Activated CD4-positive, alpha-beta T cell treated with anti-CD3 and anti-CD28 coated beads for 36 hours (primary cell): ENCODE data around the gene HARS1. TPM values are rescaled to one million over a fixed set of nuclear protein-coding genes. Genes with fewer than 3 reads are reported as not detected.
"Not testable (repeated sequence)": the region's sequence is repeated elsewhere in the genome, so short reads cannot be mapped to it uniquely, and the experiment has no call there.

Experiments
- ATAC-seq: fragments of 200-7000 bp; cut with Tn5 transposase; one replicate; pipeline ENCODE4 v1.10.0; 2021; ENCODE audit warnings: mild to moderate bottlenecking, moderate library complexity
- CTCF ChIA-PET: fragments of 350-600 bp; sonication (Branson Sonifier 250); formaldehyde crosslinking; loops from one replicate; lab custom pipeline; 2021; ENCODE audit warnings: antibody characterized with exemption; lab: Charles Lee
- POLR2A ChIA-PET: fragments of 350-600 bp; sonication (Branson Sonifier 250); formaldehyde crosslinking; loops from one replicate; lab custom pipeline; 2021; ENCODE audit warnings: antibody characterized with exemption, inconsistent platforms; lab: Charles Lee
- DNase-seq: peaks from one replicate; pipeline ENCODE4 v3.0.0-alpha.2; 2020
- H3K27ac Mint-ChIP-seq: one replicate; pipeline ENCODE4 v1.8.0; 2021; ENCODE audit warnings: mixed read lengths
- H3K27me3 Mint-ChIP-seq: one replicate; pipeline ENCODE4 v1.8.0; 2021; ENCODE audit warnings: mixed read lengths
- H3K36me3 Mint-ChIP-seq: one replicate; pipeline ENCODE4 v1.8.0; 2021; ENCODE audit warnings: low read depth, mixed read lengths
- H3K4me1 Mint-ChIP-seq: one replicate; pipeline ENCODE4 v1.8.0; 2021; ENCODE audit warnings: mixed read lengths
- H3K4me3 Mint-ChIP-seq: one replicate; pipeline ENCODE4 v1.8.0; 2021; ENCODE audit warnings: mild to moderate bottlenecking, moderate library complexity, mixed read lengths
- H3K9me3 Mint-ChIP-seq: one replicate; pipeline ENCODE4 v1.8.0; 2021; ENCODE audit warnings: low read depth, mixed read lengths
- intact Hi-C, 2 experiments: fragments of 100-400 bp; cut with DNase I in 1 of 2; cut with micrococcal nuclease in 1 of 2; formaldehyde crosslinking; loops; one replicate each; pipeline versions ENCODE4 v1.14.2 to v1.15.1; 2022 to 2024; cut with DNase I, micrococcal nuclease
- total RNA-seq, 2 experiments: library from RNA; stranded (reverse); gene quantifications; one replicate each; pipeline ENCODE4 v1.2.3, GENCODE V29; 2021

Gene HARS1
- total RNA-seq, 2 experiments from 2014 or later, result 83.3 to 91.0 TPM

DNA sequence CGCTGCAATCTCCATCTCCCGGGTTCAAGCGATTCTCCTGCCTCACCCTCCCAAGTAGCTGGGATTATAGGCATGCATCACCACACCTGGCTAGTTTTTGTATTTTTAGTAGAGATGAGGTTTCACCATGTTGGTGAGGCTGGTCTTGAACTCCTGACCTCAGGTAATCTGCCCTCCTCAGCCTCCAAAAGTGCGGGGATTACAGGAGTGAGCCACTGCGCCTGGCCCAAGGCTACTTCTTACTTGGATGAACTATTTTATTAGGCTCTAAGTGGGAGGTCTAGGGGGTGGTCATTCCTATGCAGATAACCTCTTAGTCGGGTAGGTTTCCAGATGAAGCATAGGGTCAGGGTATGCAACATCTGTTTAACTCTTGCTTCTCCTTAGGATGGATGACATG is 30.8 kb downstream of the HARS1 start:
- intact Hi-C loops, H3K4me3 Mint-ChIP-seq: not testable (repeated sequence)

DNA sequence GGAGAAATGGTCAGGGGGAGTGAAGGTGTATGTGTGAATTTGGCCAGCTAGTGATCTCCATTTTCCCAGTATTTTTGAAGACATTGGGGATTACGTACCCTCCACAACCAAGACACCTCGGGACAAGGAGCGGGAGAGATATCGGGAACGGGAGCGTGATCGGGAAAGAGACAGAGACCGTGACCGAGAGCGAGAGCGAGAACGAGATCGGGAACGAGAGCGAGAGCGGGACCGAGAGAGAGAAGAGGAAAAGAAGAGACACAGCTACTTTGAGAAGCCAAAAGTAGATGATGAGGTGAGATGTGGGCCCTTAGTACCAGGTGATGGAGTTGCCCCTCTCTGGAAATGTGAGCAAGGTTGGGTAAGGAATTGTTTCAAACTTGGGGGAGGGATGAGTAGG is 32.3 kb downstream of the HARS1 start:
- H3K27me3 Mint-ChIP-seq, result no peaks in the 10 kb centered on the region
- POLR2A ChIA-PET, result no interaction called here
- CTCF ChIA-PET, result interaction anchor here (0.6 to 1.2 kb wide), 3 partner anchors 8 to 733 kb away, joined by 3 read pairs; partner anchors contain the start of genes IK and NDUFA2
- peak overlapping the region; percentile 9 for H3K27ac Mint-ChIP-seq
- no peak overlapping the region for H3K4me3 Mint-ChIP-seq
- DNase-seq, result no peak
- no peaks in the 10 kb centered on the region for H3K9me3 Mint-ChIP-seq
- no peak for ATAC-seq
- no peaks in the 10 kb centered on the region for H3K4me1 Mint-ChIP-seq
- peaks cover 60% of the 10 kb centered on the region for H3K36me3 Mint-ChIP-seq
- intact Hi-C loops, result no loop called here

More for the DNA sequence above, 30.8 kb downstream of the HARS1 start:
- H3K4me1 Mint-ChIP-seq, H3K27me3 Mint-ChIP-seq, DNase-seq, ATAC-seq, H3K27ac Mint-ChIP-seq, H3K9me3 Mint-ChIP-seq, POLR2A ChIA-PET: not testable (repeated sequence)
- H3K36me3 Mint-ChIP-seq, result peaks cover 50% of the 10 kb centered on the region
- CTCF ChIA-PET, result interaction anchor here (0.6 kb wide), 1 partner anchor 298 kb away, joined by 3 read pairs; no protein-coding TSS in a partner anchor

DNA sequence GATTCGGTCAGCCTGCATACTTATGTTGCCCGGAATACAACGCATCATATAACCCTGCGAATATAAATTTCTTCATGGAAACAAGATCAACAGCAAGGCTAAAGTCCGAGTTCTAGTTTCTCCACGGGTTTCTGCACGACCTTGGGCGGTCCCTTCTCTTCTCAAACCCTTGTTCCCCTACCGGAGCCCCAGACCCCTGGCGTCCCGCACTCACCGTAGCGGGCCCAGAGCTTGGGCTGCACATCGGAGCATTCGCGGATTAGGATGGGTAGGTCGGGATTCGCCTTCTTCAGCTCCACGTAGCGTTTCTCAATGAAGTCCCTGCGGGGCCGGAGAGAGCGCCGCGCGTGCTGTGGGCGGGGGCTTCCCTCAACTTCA is 44.1 kb downstream of the HARS1 start:
- Mint-ChIP-seq H3K4me1 (peaks cover 27% of the 10 kb centered on the region), H3K36me3 (peaks cover 52% of the 10 kb centered on the region), H3K27ac (peak overlapping the region; percentile 98), H3K9me3 (no peaks in the 10 kb centered on the region), H3K27me3 (no peaks in the 10 kb centered on the region), H3K4me3 (peak overlapping the region; percentile 97)
- intact Hi-C loops, result loop anchor here (1.0 to 5.0 kb wide), 10 partner anchors 8 to 246 kb away; partner anchors contain the start of genes EIF4EBP3 (in 2 of the 2), HARS1 (in 2 of the 2), HARS2 (in 2 of the 2) and TMCO6 (in 2 of the 2)
- ChIA-PET POLR2A (interaction anchor here (0.6 to 2.0 kb wide), 14 partner anchors 8 to 245 kb away, joined by 3 to 17 read pairs (median 8); partner anchors contain the start of genes ANKHD1, EIF4EBP3, HARS1 and HARS2), CTCF (interaction anchor here (0.6 to 2.3 kb wide), 18 partner anchors 7 to 403 kb away, joined by 3 to 13 read pairs (median 4); partner anchors contain the start of genes CD14, EIF4EBP3, HARS1 and HARS2)
- peak; percentile 14 for ATAC-seq
- DNase-seq, result no peak

DNA sequence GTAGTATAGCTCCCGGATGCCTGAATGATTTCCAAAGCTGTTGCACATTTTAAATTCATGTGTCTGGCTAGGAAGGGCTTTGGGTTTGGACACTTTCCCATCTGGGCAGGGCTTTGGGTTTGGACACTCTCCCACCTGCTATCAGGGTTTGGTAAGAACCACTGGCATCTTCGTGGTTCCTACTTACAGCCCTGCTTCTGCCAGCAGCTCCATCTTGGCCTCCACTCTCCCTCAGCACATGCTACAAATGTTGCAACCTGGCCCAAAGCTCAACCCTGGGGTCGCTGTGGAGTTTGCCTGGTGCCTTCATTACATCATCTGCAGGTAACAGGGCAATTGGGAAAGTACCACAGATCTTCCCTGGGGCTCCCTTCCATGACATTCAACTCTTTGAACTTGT is 48.5 kb downstream of the HARS1 start:
- ATAC-seq (no peak), DNase-seq (no peak)
- Mint-ChIP-seq H3K4me3 (no peak overlapping the region), H3K4me1 (peaks cover 39% of the 10 kb centered on the region), H3K27ac (peak overlapping the region; percentile 27), H3K9me3 (no peaks in the 10 kb centered on the region), H3K36me3 (peaks cover 47% of the 10 kb centered on the region), H3K27me3 (no peaks in the 10 kb centered on the region)
- POLR2A ChIA-PET, result no interaction called here
- intact Hi-C loops, result no loop called here
- CTCF ChIA-PET, result interaction anchor here (1.0 to 1.3 kb wide), 4 partner anchors 11 to 343 kb away, joined by 3 to 5 read pairs (median 3); partner anchors contain the start of gene ZMAT2

DNA sequence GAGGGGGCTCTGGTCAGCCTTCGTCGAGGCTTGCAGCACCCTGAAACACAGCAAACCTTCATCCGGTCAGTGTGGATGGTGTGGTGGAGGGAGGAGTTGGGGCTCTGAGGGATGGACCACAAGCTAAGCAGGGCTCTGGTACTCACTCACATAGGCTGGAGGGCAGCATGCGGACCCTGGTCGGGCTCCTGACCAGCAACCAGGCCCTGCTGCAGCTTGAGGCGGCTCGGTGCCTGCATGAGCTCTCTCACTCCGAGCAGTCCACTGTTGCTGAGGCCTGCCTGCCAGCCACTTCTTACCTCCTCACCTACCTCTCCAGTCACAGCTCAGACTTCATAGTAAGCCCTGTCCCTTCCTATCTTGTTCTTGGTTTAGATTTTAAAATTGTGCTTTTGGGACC is 49.5 kb downstream of the HARS1 start:
- peaks cover 39% of the 10 kb centered on the region for H3K4me1 Mint-ChIP-seq
- ATAC-seq (no peak), DNase-seq (no peak)
- POLR2A ChIA-PET, result interaction anchor here (0.6 kb wide), 1 partner anchor 33 kb away, joined by 5 read pairs; no protein-coding TSS in a partner anchor
- CTCF ChIA-PET, result interaction anchor here (0.6 to 1.3 kb wide), 3 partner anchors 58 to 94 kb away, joined by 3 to 5 read pairs (median 3); partner anchors contain the start of gene ZMAT2
- intact Hi-C loops, result no loop called here
- peaks cover 43% of the 10 kb centered on the region for H3K36me3 Mint-ChIP-seq
- H3K27ac Mint-ChIP-seq, result no peak overlapping the region
- H3K9me3 Mint-ChIP-seq, result no peaks in the 10 kb centered on the region
- no peaks in the 10 kb centered on the region for H3K27me3 Mint-ChIP-seq
- no peak overlapping the region for H3K4me3 Mint-ChIP-seq

DNA sequence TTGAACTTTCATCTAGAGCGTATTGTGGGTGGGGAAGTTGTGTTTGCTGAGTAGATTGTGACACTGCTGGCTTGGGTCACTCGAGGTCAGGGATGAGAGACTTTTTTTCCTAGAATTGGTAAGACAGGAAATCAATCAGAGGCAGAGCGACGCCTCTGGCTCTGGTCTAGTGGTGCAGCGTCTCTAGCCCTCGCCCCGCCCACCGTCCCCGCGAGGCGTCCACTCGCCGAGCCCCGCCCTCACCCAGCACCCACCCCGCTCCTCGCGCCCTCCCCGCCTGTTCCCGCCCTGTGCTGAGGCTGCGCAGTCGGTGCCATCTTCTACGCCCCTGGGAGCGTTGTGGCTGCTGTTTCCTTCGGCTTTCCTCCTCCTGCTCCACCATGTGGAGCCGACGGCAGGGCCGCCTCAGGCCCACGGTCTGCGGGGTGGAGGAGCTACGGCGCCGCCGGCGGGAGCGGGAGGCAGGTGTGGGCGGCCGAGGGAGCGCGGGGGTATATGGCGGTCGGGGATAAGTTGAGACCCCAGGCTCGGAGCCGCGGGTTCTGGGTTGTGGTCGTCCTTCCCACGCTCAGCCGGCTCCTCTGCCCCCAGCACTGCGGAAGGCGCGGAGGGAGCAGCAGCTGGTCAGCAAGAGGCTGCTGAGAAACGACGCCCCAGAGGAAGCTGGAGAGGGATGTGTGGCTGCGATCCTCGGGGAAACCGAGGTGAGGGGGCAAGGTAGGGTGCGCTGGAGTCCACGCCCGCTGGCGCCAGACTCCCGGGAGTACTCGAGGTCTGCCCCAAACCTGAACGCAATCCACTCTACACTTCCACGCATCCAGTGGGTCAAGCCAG is 51.8 kb downstream of the HARS1 start, which contains the start of gene TMCO6:
TSS of gene TMCO6 (plus strand) at position 304 of the 834 bp plus-strand sequence. CDS start at position 381, 77 bp downstream.
- Mint-ChIP-seq H3K4me3 (peak within 1 kb of the TSS; percentile 93), H3K9me3 (no peaks in the 10 kb centered on the region), H3K4me1 (peaks cover 39% of the 10 kb centered on the region), H3K36me3 (peaks cover 30% of the 10 kb centered on the region), H3K27ac (peak within 1 kb of the TSS; percentile 95), H3K27me3 (no peaks in the 10 kb centered on the region)
- intact Hi-C loops, result loop anchor here (1.0 to 5.0 kb wide), 15 partner anchors 8 to 683 kb away; partner anchors contain the start of genes ANKHD1 (in 2 of the 2), APBB3 (in 2 of the 2), HARS1 (in 2 of the 2) and HARS2 (in 2 of the 2)
- POLR2A ChIA-PET, result interaction anchor here (0.7 to 2.0 kb wide), 3 partner anchors 8 to 239 kb away, joined by 3 to 10 read pairs (median 3); partner anchors contain the start of genes IK and NDUFA2
- DNase-seq (peak; percentile 99), ATAC-seq (peak; percentile 94)
- CTCF ChIA-PET, result interaction anchor here (0.6 to 1.7 kb wide), 9 partner anchors 8 to 507 kb away, joined by 3 to 6 read pairs (median 3); partner anchors contain the start of genes IK, NDUFA2 and ZMAT2

DNA sequence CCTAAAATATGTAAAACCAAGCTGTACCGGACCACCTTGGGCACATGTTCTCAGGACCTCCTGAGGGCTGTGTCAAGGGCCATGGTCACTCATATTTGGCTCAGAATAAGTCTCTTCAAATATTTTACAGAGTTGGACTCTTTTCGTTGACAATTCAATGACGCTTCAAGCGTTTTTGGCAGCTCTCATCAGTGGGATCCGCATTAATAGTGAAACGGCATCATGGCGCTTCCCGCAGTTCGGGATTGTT is 52.3 kb downstream of the HARS1 start:
- Mint-ChIP-seq H3K27ac (peak overlapping the region; percentile 81), H3K36me3 (peaks cover 25% of the 10 kb centered on the region), H3K4me1 (peaks cover 39% of the 10 kb centered on the region), H3K4me3 (peak overlapping the region; percentile 93)
- not testable (repeated sequence) for DNase-seq, H3K9me3 Mint-ChIP-seq, H3K27me3 Mint-ChIP-seq, ATAC-seq
- intact Hi-C loops, result loop anchor here (1.0 to 5.0 kb wide), 15 partner anchors 8 to 683 kb away; partner anchors contain the start of genes ANKHD1 (in 2 of the 2), APBB3 (in 2 of the 2), HARS1 (in 2 of the 2) and HARS2 (in 2 of the 2)
- ChIA-PET POLR2A (interaction anchor here (1.3 to 2.0 kb wide), 2 partner anchors 9 to 238 kb away, joined by 3 to 10 read pairs; partner anchors contain the start of genes IK and NDUFA2), CTCF (interaction anchor here (0.9 to 1.7 kb wide), 3 partner anchors 8 to 266 kb away, joined by 3 to 6 read pairs (median 5); no protein-coding TSS in a partner anchor)

DNA sequence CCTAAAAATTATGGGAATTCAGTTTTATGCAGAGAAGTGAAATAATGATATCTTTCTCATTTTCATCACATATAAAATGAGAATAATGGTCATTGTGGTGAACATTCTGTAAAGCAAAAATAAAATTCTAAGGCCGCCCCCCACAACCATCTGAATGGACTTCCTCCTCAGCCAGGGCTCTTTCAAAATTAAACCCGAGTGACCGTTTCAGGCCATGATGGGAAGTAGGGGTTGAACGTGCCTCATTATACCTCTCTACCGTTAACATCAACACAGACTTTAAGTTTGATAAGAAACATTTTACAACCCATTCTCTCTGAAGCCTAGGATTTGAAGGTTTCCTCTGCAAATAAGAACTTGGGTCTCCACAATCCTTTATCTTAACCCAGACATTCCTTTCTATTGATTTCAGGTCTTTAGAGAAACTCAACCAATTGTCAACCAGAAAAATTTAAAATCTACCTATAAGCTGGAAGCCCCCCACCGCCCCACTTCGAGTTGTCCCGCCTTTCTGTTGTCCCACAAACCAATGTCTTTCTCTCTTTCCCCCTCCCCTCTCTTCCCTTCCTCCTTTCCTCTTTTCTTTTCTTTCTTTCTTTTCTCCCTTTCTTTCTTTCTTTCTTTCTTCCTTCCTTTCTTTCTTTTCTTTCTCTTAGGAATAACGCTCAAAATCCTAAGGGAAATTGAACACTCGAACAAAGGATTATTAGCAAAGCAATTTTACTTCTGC is 53.6 kb downstream of the HARS1 start:
- POLR2A ChIA-PET, result no interaction called here
- peaks cover 50% of the 10 kb centered on the region for H3K4me1 Mint-ChIP-seq
- peaks cover 8% of the 10 kb centered on the region for H3K27me3 Mint-ChIP-seq
- DNase-seq (no peak), ATAC-seq (no peak)
- no peaks in the 10 kb centered on the region for H3K9me3 Mint-ChIP-seq
- H3K4me3 Mint-ChIP-seq, result no peak overlapping the region
- CTCF ChIA-PET, result interaction anchor here (0.7 kb wide), 1 partner anchor 68 kb away, joined by 3 read pairs; no protein-coding TSS in a partner anchor
- intact Hi-C loops, result loop anchor here (2.0 to 5.0 kb wide), 6 partner anchors 53 to 685 kb away; partner anchors contain the start of genes HARS1 (in 1 of the 2), HARS2 (in 1 of the 2), SRA1 (in 1 of the 2) and TAF7 (in 1 of the 2)
- peaks cover 16% of the 10 kb centered on the region for H3K36me3 Mint-ChIP-seq
- peak overlapping the region; percentile 81 for H3K27ac Mint-ChIP-seq

DNA sequence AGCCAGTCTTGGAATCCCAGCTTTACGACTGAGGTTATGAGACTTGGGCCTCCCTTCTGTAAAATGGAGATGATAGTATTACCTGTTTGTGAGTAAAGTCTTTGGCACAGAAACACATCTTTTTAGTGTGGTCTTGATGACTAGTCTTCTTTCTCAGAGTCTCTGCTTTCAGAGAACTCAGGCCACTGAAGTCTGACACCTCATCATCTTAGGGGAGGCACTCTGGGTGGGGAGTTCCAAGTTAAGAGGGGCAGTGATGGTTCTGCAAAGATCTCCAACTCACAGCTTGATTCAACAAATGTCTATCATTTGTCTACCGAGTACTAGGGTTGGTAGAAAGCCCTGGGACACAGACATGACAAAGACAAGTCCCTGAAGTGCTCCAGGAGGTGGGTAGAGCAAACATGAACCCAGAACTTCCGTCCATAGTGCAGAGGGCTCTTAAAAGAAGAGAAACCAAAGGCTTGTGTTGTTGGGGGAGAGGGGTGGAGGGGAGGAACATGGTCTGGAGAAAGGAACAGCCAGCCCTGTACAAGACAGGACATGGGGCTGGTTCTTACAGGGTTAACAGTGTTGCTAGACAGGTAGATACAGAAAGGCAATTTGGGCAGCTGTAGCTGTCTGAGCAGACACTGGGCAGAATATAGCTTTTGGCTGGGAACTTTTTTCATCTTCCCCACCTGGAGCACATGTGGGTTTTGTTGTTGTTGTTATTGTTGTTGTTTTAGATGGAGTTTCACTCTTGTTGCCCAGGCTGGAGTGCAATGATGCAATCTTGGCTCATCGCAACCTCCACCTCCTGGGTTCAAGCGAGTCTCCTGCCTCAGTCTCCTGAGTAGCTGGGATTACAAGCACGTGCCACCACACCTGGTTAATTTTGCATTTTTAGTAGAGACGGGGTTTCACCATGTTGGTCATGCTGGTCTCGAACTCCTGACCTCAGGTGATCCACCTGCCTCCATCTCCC is 55.6 kb downstream of the HARS1 start:
- POLR2A ChIA-PET, result interaction anchor here (0.8 to 1.2 kb wide), 3 partner anchors 11 to 234 kb away, joined by 3 to 7 read pairs (median 3); partner anchors contain the start of genes ANKHD1, IK and NDUFA2
- Mint-ChIP-seq H3K36me3 (peaks cover 5% of the 10 kb centered on the region), H3K4me1 (peaks cover 46% of the 10 kb centered on the region), H3K27ac (peak overlapping the region; percentile 51), H3K27me3 (peaks cover 12% of the 10 kb centered on the region), H3K9me3 (no peaks in the 10 kb centered on the region), H3K4me3 (no peak overlapping the region)
- peak; percentile 33 for DNase-seq
- peak; percentile 6 for ATAC-seq
- CTCF ChIA-PET, result interaction anchor here (0.6 to 2.3 kb wide), 18 partner anchors 9 to 880 kb away, joined by 3 to 13 read pairs (median 4); partner anchors contain the start of genes EIF4EBP3, IK, NDUFA2 and SLC35A4
- intact Hi-C loops, result loop anchor here (1.0 to 5.0 kb wide), 7 partner anchors 234 to 687 kb away; partner anchors contain the start of genes ANKHD1 (in 1 of the 2), CYSTM1 (in 1 of the 2) and TAF7 (in 1 of the 2)
